GM12878 (cell line): ENCODE results near the gene RINL. TPM values are rescaled to one million over a fixed set of nuclear protein-coding genes. Genes with fewer than 3 reads are reported as not detected.

Experiments used
- ATAC-seq: fragments of 200-7000 bp; cut with Tn5 transposase; 3 replicates; pipeline ENCODE4 v1.9.1; 2020; ENCODE audit warnings: mild to moderate bottlenecking, moderate library complexity
- BruUV-seq: library from RNA; stranded (reverse); fragments of 400-500 nt; replicated peaks from 2 replicates; lab custom pipeline; 2021; lab: Mats Ljungman, UMichigan
- CTCF ChIA-PET: fragments of 300-600 bp; sonication (Branson Sonifier 250); formaldehyde crosslinking; extraction: SDS; loops from one replicate; lab custom pipeline; 2021; ENCODE audit warnings: inconsistent platforms; lab: Yijun Ruan, JAX
- POLR2A ChIA-PET: fragments of 350-600 bp; formaldehyde crosslinking; extraction: SDS; loops from one replicate; lab custom pipeline; 2021; ENCODE audit warnings: inconsistent platforms; lab: Charles Lee
- RAD21 ChIA-PET: fragments of 300-600 bp; sonication (Branson Sonifier 250); formaldehyde crosslinking; loops from one replicate; lab custom pipeline; 2023; ENCODE audit warnings: antibody characterized with exemption; ENCODE audit not compliant: unreplicated experiment; lab: Charles Lee
- SMC1A ChIA-PET: fragments of 300-600 bp; sonication (Branson Sonifier 250); formaldehyde crosslinking; loops from one replicate; lab custom pipeline; 2023; ENCODE audit not compliant: unreplicated experiment, uncharacterized antibody; lab: Charles Lee
- DNase-seq: peaks from one replicate; pipeline ENCODE4 v3.0.0-alpha.2; 2011; ENCODE audit warnings: low read depth, low spot score
- FAIRE-seq: peaks from 3 replicates; lab custom pipeline; 2011; peaks lifted over from hg19 to GRCh38; lab: Jason Lieb, UNC
- H2AFZ ChIP-seq: 2 replicates; pipeline ENCODE4 v1.6.0; 2011; ENCODE audit warnings: low read depth, low read length, control low read depth; ENCODE audit not compliant: control insufficient read depth
- H3K27ac ChIP-seq: 2 replicates; pipeline ENCODE4 v1.5.1; 2011; ENCODE audit warnings: control low read depth; ENCODE audit not compliant: control insufficient read depth, insufficient read depth
- H3K27me3 ChIP-seq, 2 experiments: replicated peaks in 1 of 2; 2 replicates each; pipeline versions ENCODE4 v1.6.0 to v1.6.1; 2011; ENCODE audit warnings: low read length in 1 of 2; ENCODE audit not compliant: control insufficient read depth in 2 of 2, insufficient read depth in 2 of 2
- H3K36me3 ChIP-seq, 2 experiments: 2 replicates each; pipeline ENCODE4 v1.5.1; 2011; ENCODE audit warnings: low read length in 1 of 2; ENCODE audit not compliant: control insufficient read depth in 2 of 2, insufficient read depth in 2 of 2
- H3K4me1 ChIP-seq: 2 replicates; pipeline ENCODE4 v1.6.1; 2011; ENCODE audit warnings: mild to moderate bottlenecking, low read length, moderate library complexity, mixed read lengths; ENCODE audit not compliant: control insufficient read depth, insufficient read depth
- H3K4me2 ChIP-seq: 2 replicates; pipeline ENCODE4 v1.6.0; 2011; ENCODE audit warnings: control low read depth; ENCODE audit not compliant: control insufficient read depth, insufficient read depth
- H3K4me3 ChIP-seq: fragments of 200-600 bp; sonication (generic); 2 replicates; pipeline ENCODE4 v1.5.1; 2016
- H3K79me2 ChIP-seq: 2 replicates; pipeline ENCODE4 v1.6.0; 2011; ENCODE audit warnings: low read length; ENCODE audit not compliant: control insufficient read depth, insufficient read depth
- H3K9ac ChIP-seq: 2 replicates; pipeline ENCODE4 v1.8.0; 2011; ENCODE audit warnings: low read length, control low read depth, mixed read lengths; ENCODE audit not compliant: control insufficient read depth, insufficient read depth
- H3K9me3 ChIP-seq: replicated peaks from 3 replicates; pipeline ENCODE4 v1.5.1; 2011; ENCODE audit warnings: mild to moderate bottlenecking, low read length; ENCODE audit not compliant: control insufficient read depth, insufficient read depth
- H4K20me1 ChIP-seq: 2 replicates; pipeline ENCODE4 v1.6.0; 2011; ENCODE audit not compliant: control insufficient read depth, insufficient read depth
- ASH2L ChIP-seq: fragments of 300-600, 200-600 bp; sonication (generic); IDR thresholded peaks from 2 replicates; pipeline ENCODE4 v1.6.1; 2017; ENCODE audit warnings: low read depth, mild to moderate bottlenecking, borderline replicate concordance
- BCL3 ChIP-seq: IDR thresholded peaks from 2 replicates; pipeline ENCODE4 v1.6.1; 2011; ENCODE audit warnings: borderline replicate concordance, low read depth, mild to moderate bottlenecking, moderate library complexity, low read length; ENCODE audit not compliant: insufficient read depth, poor library complexity, severe bottlenecking
- CREM ChIP-seq: IDR thresholded peaks from 2 replicates; pipeline ENCODE4 v1.6.1; 2014; ENCODE audit warnings: antibody characterized with exemption, low read depth
- EGR1 ChIP-seq, 2 experiments: IDR thresholded peaks; 1 replicate in 1 of 2; 2 replicates in 1 of 2; pipeline ENCODE4 v1.6.1; 2011 to 2012; ENCODE audit warnings: low read depth in 2 of 2, low read length in 2 of 2, borderline replicate concordance in 1 of 2, mild to moderate bottlenecking in 1 of 2, moderate library complexity in 1 of 2
- GABPA ChIP-seq: IDR thresholded peaks from 2 replicates; pipeline ENCODE4 v1.6.1; 2014; ENCODE audit warnings: antibody characterized with exemption, low read depth, mild to moderate bottlenecking, inconsistent platforms
- IRF4 ChIP-seq: IDR thresholded peaks from 2 replicates; pipeline ENCODE4 v1.6.1; 2011; ENCODE audit warnings: low read depth, low read length
- KAT2A ChIP-seq: conservative IDR thresholded peaks from 2 replicates; pipeline ENCODE4 v1.6.1; 2011; ENCODE audit warnings: low read depth, low read length; ENCODE audit not compliant: control insufficient read depth
- KLF5 ChIP-seq: fragments of 450-650 bp; IDR thresholded peaks from 2 replicates; pipeline ENCODE4 v1.6.1; 2014; ENCODE audit warnings: mild to moderate bottlenecking; ENCODE audit not compliant: partially characterized antibody
- NFXL1 ChIP-seq: fragments of 450-650 bp; IDR thresholded peaks from 2 replicates; pipeline ENCODE4 v1.6.1; 2017; ENCODE audit warnings: antibody characterized with exemption, mild to moderate bottlenecking, borderline replicate concordance
- PAX8 ChIP-seq: fragments of 450-650 bp; IDR thresholded peaks from 2 replicates; pipeline ENCODE4 v1.6.1; 2017; ENCODE audit warnings: mild to moderate bottlenecking, moderate library complexity
- POLR2A ChIP-seq: IDR thresholded peaks from 2 replicates; pipeline ENCODE4 v1.6.1; 2011; ENCODE audit warnings: low read depth, mild to moderate bottlenecking, low read length
- TCF3 ChIP-seq: IDR thresholded peaks from 2 replicates; pipeline ENCODE4 v1.6.1; 2012; ENCODE audit warnings: low read depth, mild to moderate bottlenecking, low read length, borderline replicate concordance; ENCODE audit not compliant: insufficient read depth
- USF1 ChIP-seq: IDR thresholded peaks from 2 replicates; pipeline ENCODE4 v1.6.1; 2011; ENCODE audit warnings: borderline replicate concordance, low read depth, mild to moderate bottlenecking, moderate library complexity, mixed read lengths, low read length; ENCODE audit not compliant: insufficient read depth; ENCODE audit errors: extremely low read length
- ZBED1 ChIP-seq: IDR thresholded peaks from 2 replicates; pipeline ENCODE4 v1.6.1; 2016; ENCODE audit warnings: borderline replicate concordance
- ZNF24 ChIP-seq: fragments of 450-650 bp; IDR thresholded peaks from 2 replicates; pipeline ENCODE4 v1.6.1; 2017; ENCODE audit warnings: antibody characterized with exemption, mild to moderate bottlenecking
- ZNF384 ChIP-seq: IDR thresholded peaks from 2 replicates; pipeline ENCODE4 v1.6.1; 2012; ENCODE audit warnings: low read depth, mild to moderate bottlenecking, low read length, improper control_type of control experiment, borderline replicate concordance
- ZNF622 ChIP-seq: fragments of 450-650 bp; IDR thresholded peaks from 2 replicates; pipeline ENCODE4 v1.6.1; 2017; ENCODE audit warnings: mild to moderate bottlenecking, inconsistent platforms
- ZSCAN29 ChIP-seq: fragments of 450-650 bp; IDR thresholded peaks from 2 replicates; pipeline ENCODE4 v1.6.1; 2017; ENCODE audit warnings: mild to moderate bottlenecking, moderate library complexity
- WGBS: methylation state at CpG from one replicate; pipeline ENCODE4 v1.1.6; 2016; ENCODE audit warnings: low lambda C conversion rate; ENCODE audit not compliant: insufficient replicate concordance, insufficient coverage; ENCODE audit errors: missing lambda C conversion rate; 5-methylcytosine and 5-hydroxymethylcytosine counted together
- in situ Hi-C: fragments of 300-500 bp; cut with MboI; formaldehyde crosslinking; loops from 9 replicates; pipeline ENCODE4 v1.14.3; 2018; ENCODE audit warnings: mixed read lengths
- intact Hi-C: fragments of 100-400 bp; cut with micrococcal nuclease; formaldehyde crosslinking; loops from one replicate; pipeline ENCODE4 v1.14.2; 2022; ENCODE audit not compliant: unreplicated experiment
- polyA plus RNA-seq, 11 experiments: library from polyadenylated mRNA; depleted of rRNA in 4 of 11; unstranded in 6 of 11; stranded (reverse) in 5 of 11; fragments of >200 nt; fragmentation: Nextera tagmentation in 4 of 11; fragmentation: Illumina TruSeq in 1 of 11; extraction: Ambion mirVana in 4 of 11; extraction: Trizol in 1 of 11; gene quantifications; 1 replicate in 1 of 11; 2 replicates in 10 of 11; pipeline versions ENCODE4 v1.2.1 to v1.2.3, GENCODE V29; 2011 to 2016; ENCODE audit warnings: inconsistent platforms in 2 of 11, missing spikeins in 2 of 11, low read depth in 1 of 11
- total RNA-seq, 4 experiments: library from RNA; depleted of rRNA in 3 of 4; stranded (reverse); fragments of >200 nt in 3 of 4; fragmentation: Illumina TruSeq in 1 of 4; extraction: Trizol in 1 of 4; gene quantifications; 2 replicates each; pipeline versions ENCODE4 v1.2.1 to v1.2.3, GENCODE V29; 2013 to 2021

The RINL gene
- total and polyA plus RNA-seq, 10 of the 15 experiments (the other 5 are each of a cell fraction or from before 2014, with no cell fraction given), result 14.5 to 64.2 (median 47.6) TPM

- Histone ChIP-seq H2AFZ (no peak overlapping the region), H3K4me2 (no peak overlapping the region), H3K4me3 (no peak overlapping the region), H3K9me3 (no peaks in the 10 kb centered on the region), H3K27ac (no peak overlapping the region), H3K9ac (no peak overlapping the region), H3K79me2 (peaks cover 3% of the 10 kb centered on the region; the same call in 1 of the 2 replicates), H3K36me3 (peaks cover 7 to 12% of the 10 kb centered on the region in 2 experiments), H3K27me3 (no peaks in the 10 kb centered on the region), H4K20me1 (no peaks in the 10 kb centered on the region), H3K4me1 (no peaks in the 10 kb centered on the region)
- intact Hi-C loops, result no loop called here
- POLR2A ChIA-PET, result no interaction called here
- FAIRE-seq (no peak), DNase-seq (no peak), ATAC-seq (no peak)
- TF ChIP-seq POLR2A, result peak; percentile 24; the same call in 1 of the 2 replicates
- no peak for TF ChIP-seq IRF4
- no TSS peak for BruUV-seq
- RAD21 ChIA-PET, result no interaction called here
- CTCF ChIA-PET, result interaction anchor here (1.0 kb wide), 2 partner anchors 22 to 23 kb away, joined by 3 to 5 read pairs; partner anchors contain the start of genes MRPS12 and SARS2
- 97% methylated on average over 28 of the region's 29 CpGs for WGBS
- in situ Hi-C loops, result no loop called here
- SMC1A ChIA-PET, result no interaction called here
These were observed 29.2 kb upstream of the RINL start for GRCh38 chr19:38907227-38907626.

DNA sequence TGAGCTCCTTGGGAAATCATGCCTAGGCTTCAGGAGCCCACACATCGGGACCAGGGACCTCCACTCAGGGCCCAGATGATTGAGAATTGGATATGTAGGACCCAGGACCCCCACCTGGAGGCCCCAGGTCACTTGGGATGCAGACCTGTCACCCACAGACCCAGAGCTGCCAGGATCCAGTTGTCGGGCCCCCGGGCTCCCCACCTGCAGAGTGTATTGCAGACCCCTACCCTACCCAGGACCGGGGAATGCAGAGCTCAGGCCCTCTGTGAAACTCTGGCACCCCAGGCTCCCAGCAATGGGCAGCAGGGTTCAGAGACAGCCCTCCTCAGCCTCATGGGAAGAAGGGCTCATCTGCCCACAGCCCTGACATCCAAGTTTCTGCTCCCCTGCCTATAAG is 27.5 kb upstream of the RINL start:
- H3K4me1 ChIP-seq, result no peaks in the 10 kb centered on the region
- in situ Hi-C loops (no loop called here), intact Hi-C loops (no loop called here)
- H3K9ac ChIP-seq, result no peak overlapping the region
- POLR2A ChIA-PET, result no interaction called here
- H3K79me2 ChIP-seq, result peaks cover 14% of the 10 kb centered on the region
- RAD21 ChIA-PET, result no interaction called here
- H3K36me3 ChIP-seq, result peaks cover 7 to 12% of the 10 kb centered on the region in 2 experiments
- H3K9me3 ChIP-seq, result no peaks in the 10 kb centered on the region; the same call in 2 of the 3 replicates
- no peak for FAIRE-seq
- SMC1A ChIA-PET, result no interaction called here
- H3K27me3 ChIP-seq, result no peaks in the 10 kb centered on the region
- CTCF ChIA-PET, result interaction anchor here (1.3 kb wide), 1 partner anchor 25 kb away, joined by 4 read pairs; the partner anchor contains the start of genes MRPS12 and SARS2
- no peaks in the 10 kb centered on the region for H4K20me1 ChIP-seq
- no peak overlapping the region for H3K4me2 ChIP-seq
- no peak overlapping the region for H3K4me3 ChIP-seq
- BruUV-seq, result no TSS peak
- no peak overlapping the region for H3K27ac ChIP-seq
- no peak for DNase-seq
- ATAC-seq, result no peak
- no peak overlapping the region for H2AFZ ChIP-seq
- 98% methylated on average over 4 of the region's 4 CpGs for WGBS
- TF ChIP-seq BCL3 (no peak), ZNF384 (no peak), ZNF24 (no peak), PAX8 (no peak), ZBED1 (no peak), KLF5 (no peak), ASH2L (no peak), TCF3 (no peak), USF1 (no peak), NFXL1 (no peak), CREM (no peak), GABPA (no peak), ZSCAN29 (no peak), ZNF622 (no peak), KAT2A (no peak), EGR1 (IDR thresholded peaks at IDR 0.05; ENCODE audit: borderline replicate concordance in 1 of 2, low read depth in 2 of 2, low read length in 2 of 2) (no peak)
